ENCODE measurements around the gene GTPBP1. TPM values are rescaled to one million over a fixed set of nuclear protein-coding genes. Genes with fewer than 3 reads are reported as not detected.

The GTPBP1 gene
- total RNA-seq, 2 donors from 2014 or later, result 42.9 to 73.5 TPM

GRCh38 chr22:38756711-38757463 lies 51.1 kb downstream of the GTPBP1 start:
- Histone ChIP-seq H3K27me3 (replicated peaks; ENCODE audit: insufficient read depth) (no peaks in the 10 kb centered on the region), H3K4me3 (peak overlapping the region; percentile 90), H3K36me3 (peaks cover 11% of the 10 kb centered on the region), H3K9me3 (no peaks in the 10 kb centered on the region), H3K27ac (peak overlapping the region; percentile 99 to 100), H3K4me1 (ENCODE audit: control insufficient read depth in 1 of 2, low read depth in 2 of 2) (peaks cover 17 to 38% of the 10 kb centered on the region in 2 donors)
- ATAC-seq (ENCODE audit: insufficient number of reproducible peaks, low FRiP score, low read depth) (no peak), DNase-seq (ENCODE audit: low spot score) (no peak)
- no peak for TF ChIP-seq CTCF (IDR thresholded peaks at IDR 0.05)

- Histone ChIP-seq H3K27ac (peak overlapping the region in 1 of 2 donors; percentile 100), H3K4me1 (ENCODE audit: control insufficient read depth in 1 of 2, low read depth in 2 of 2) (peaks cover 17 to 32% of the 10 kb centered on the region in 2 donors), H3K9me3 (no peaks in the 10 kb centered on the region), H3K27me3 (replicated peaks; ENCODE audit: insufficient read depth) (no peaks in the 10 kb centered on the region), H3K36me3 (peaks cover 6% of the 10 kb centered on the region), H3K4me3 (no peak overlapping the region)
- no peak for DNase-seq (ENCODE audit: low spot score)
- no peak for TF ChIP-seq CTCF (IDR thresholded peaks at IDR 0.05)
- no peak for ATAC-seq (ENCODE audit: insufficient number of reproducible peaks, low FRiP score, low read depth)
These were observed 51.7 kb downstream of the GTPBP1 start for GRCh38 chr22:38757464-38757757.

GRCh38 chr22:38758276-38758945 lies 52.7 kb downstream of the GTPBP1 start:
- Histone ChIP-seq H3K27me3 (replicated peaks; ENCODE audit: insufficient read depth) (no peaks in the 10 kb centered on the region), H3K9me3 (no peaks in the 10 kb centered on the region), H3K36me3 (no peaks in the 10 kb centered on the region), H3K4me3 (no peak overlapping the region), H3K27ac (no peak overlapping the region), H3K4me1 (ENCODE audit: control insufficient read depth in 1 of 2, low read depth in 2 of 2) (peaks cover 11 to 22% of the 10 kb centered on the region in 2 donors)
- no peak for ATAC-seq (ENCODE audit: insufficient number of reproducible peaks, low FRiP score, low read depth)
- DNase-seq (ENCODE audit: low spot score), result no peak
- TF ChIP-seq CTCF (IDR thresholded peaks at IDR 0.05), result no peak

- Histone ChIP-seq H3K27me3 (replicated peaks; ENCODE audit: insufficient read depth) (no peaks in the 10 kb centered on the region), H3K9me3 (no peaks in the 10 kb centered on the region), H3K4me3 (no peak overlapping the region), H3K36me3 (no peaks in the 10 kb centered on the region), H3K27ac (no peak overlapping the region), H3K4me1 (ENCODE audit: control insufficient read depth in 1 of 2, low read depth in 2 of 2) (peaks cover 8 to 16% of the 10 kb centered on the region in 2 donors)
- no peak for ATAC-seq (ENCODE audit: insufficient number of reproducible peaks, low FRiP score, low read depth)
- no peak for DNase-seq (ENCODE audit: low spot score)
- no peak for TF ChIP-seq CTCF (IDR thresholded peaks at IDR 0.05)
These were observed 53.3 kb downstream of the GTPBP1 start for GRCh38 chr22:38759005-38759404.

GRCh38 chr22:38760477-38761201 lies 54.9 kb downstream of the GTPBP1 start:
- ATAC-seq (ENCODE audit: insufficient number of reproducible peaks, low FRiP score, low read depth) (no peak), DNase-seq (ENCODE audit: low spot score) (no peak)
- Histone ChIP-seq H3K27ac (no peak overlapping the region), H3K27me3 (replicated peaks; ENCODE audit: insufficient read depth) (no peaks in the 10 kb centered on the region), H3K4me3 (no peak overlapping the region), H3K36me3 (no peaks in the 10 kb centered on the region), H3K9me3 (no peaks in the 10 kb centered on the region), H3K4me1 (ENCODE audit: control insufficient read depth in 1 of 2, low read depth in 2 of 2) (peaks cover 6 to 14% of the 10 kb centered on the region in 2 donors)
- no peak for TF ChIP-seq CTCF (IDR thresholded peaks at IDR 0.05)

Measured in thoracic aorta (tissue), 2 donors.